Measurements from ENCODE around the gene SRP14.
"Not testable (repeated sequence)": the region's sequence is repeated elsewhere in the genome, so short reads cannot be mapped to it uniquely, and the experiment has no call there.

GRCh38 chr15:40013372-40013771 lies 25.6 kb downstream of the SRP14 start:
- TF ChIP-seq, protein P1, sequence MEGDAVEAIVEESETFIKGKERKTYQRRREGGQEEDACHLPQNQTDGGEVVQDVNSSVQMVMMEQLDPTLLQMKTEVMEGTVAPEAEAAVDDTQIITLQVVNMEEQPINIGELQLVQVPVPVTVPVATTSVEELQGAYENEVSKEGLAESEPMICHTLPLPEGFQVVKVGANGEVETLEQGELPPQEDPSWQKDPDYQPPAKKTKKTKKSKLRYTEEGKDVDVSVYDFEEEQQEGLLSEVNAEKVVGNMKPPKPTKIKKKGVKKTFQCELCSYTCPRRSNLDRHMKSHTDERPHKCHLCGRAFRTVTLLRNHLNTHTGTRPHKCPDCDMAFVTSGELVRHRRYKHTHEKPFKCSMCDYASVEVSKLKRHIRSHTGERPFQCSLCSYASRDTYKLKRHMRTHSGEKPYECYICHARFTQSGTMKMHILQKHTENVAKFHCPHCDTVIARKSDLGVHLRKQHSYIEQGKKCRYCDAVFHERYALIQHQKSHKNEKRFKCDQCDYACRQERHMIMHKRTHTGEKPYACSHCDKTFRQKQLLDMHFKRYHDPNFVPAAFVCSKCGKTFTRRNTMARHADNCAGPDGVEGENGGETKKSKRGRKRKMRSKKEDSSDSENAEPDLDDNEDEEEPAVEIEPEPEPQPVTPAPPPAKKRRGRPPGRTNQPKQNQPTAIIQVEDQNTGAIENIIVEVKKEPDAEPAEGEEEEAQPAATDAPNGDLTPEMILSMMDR (IDR thresholded peaks at IDR 0.05 in 2 of 3, conservative IDR thresholded peaks at IDR 0.05 in 1 of 3; ENCODE audit: borderline replicate concordance in 1 of 3, insufficient read depth in 1 of 3, low read depth in 2 of 3, low read length in 2 of 3): not testable (repeated sequence)
- TF ChIP-seq EZH2 (IDR thresholded peaks at IDR 0.05); SIN3A (IDR thresholded peaks at IDR 0.05; ENCODE audit: low read depth); POLR2A (IDR thresholded peaks at IDR 0.05; ENCODE audit: borderline replicate concordance, extremely low read depth, insufficient read depth, insufficient read length); POLR2AphosphoS5 (IDR thresholded peaks at IDR 0.05; ENCODE audit: low read depth, low read length); TCF7L2 (IDR thresholded peaks at IDR 0.05; ENCODE audit: borderline replicate concordance, extremely low read depth, insufficient read depth, insufficient read length); SP1 (IDR thresholded peaks at IDR 0.05; ENCODE audit: low read depth): not testable (repeated sequence)
